Measurements from ENCODE around the gene LRRC59. TPM values are rescaled to one million over a fixed set of nuclear protein-coding genes. Genes with fewer than 3 reads are reported as not detected.

The LRRC59 gene
- total and polyA plus RNA-seq, 2 of the 13 experiments (the other 11 are each of a cell fraction or from before 2014, with no cell fraction given), result 87.3 to 222 TPM

DNA sequence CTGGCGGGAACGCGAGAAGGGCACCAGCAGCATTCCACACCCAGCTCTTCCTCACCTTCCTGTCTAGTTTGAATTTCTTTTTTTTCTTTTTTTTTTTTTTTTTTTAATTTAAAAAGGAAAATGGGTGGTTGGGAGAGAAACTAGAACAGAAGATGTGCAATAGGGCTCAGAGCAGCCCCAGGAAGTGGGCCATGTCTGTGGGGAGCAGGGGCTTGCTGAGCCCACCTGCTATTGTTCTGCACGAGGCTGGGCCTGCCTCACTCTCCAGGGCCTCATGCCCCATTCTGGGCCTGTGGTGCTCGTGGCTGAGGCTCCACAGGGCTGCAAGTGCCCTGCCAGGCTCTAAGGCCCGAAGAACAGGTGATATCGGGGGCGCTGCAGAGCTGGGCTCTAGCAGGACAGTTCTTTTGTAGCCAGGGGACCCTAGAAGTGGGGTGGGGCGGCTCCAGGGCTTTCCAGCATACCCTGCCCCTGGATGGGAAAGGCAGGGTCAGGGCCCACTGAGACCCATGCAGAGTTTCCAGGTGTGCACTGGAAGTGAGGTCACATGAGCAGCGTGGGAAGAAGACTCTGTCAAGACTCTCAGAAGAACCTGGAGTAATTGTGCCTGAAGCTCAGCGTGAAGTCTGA is 36.7 kb downstream of the LRRC59 start:
- ATAC-seq (no peak), FAIRE-seq (no peak), DNase-seq (ENCODE audit: low spot score) (no peak)
- in situ Hi-C loops (cut with HindIII; ENCODE audit: extremely low pct_ligation_motif_present, low pct_unique_long_range_greater_than_20kb) (no loop called here), intact Hi-C loops (cut with micrococcal nuclease; ENCODE audit: unreplicated experiment) (no loop called here)
- BruUV-seq (replicated peaks), result no TSS peak
- Histone ChIP-seq H4K20me1 (ENCODE audit: insufficient read depth, low read length) (no peaks in the 10 kb centered on the region), H3K9ac (ENCODE audit: insufficient read depth, low read depth, low read length) (no peak overlapping the region), H3K4me2 (ENCODE audit: low read depth, low read length) (no peak overlapping the region), H3K27ac (ENCODE audit: extremely low read length, insufficient read depth, low read length) (no peak overlapping the region), H2AFZ (ENCODE audit: low read length) (no peak overlapping the region), H3K4me3 (replicated peaks in 1 of 3; ENCODE audit: insufficient read depth in 1 of 3, low read depth in 2 of 3, low read length in 3 of 3) (no peak overlapping the region), H3K36me3 (replicated peaks in 1 of 2; ENCODE audit: control insufficient read depth in 1 of 2, insufficient read depth in 2 of 2, low read length in 2 of 2) (peaks cover 20 to 39% of the 10 kb centered on the region in 2 experiments), H3K79me2 (ENCODE audit: insufficient read depth, low read length) (no peaks in the 10 kb centered on the region), H3K9me3 (ENCODE audit: low read length) (no peaks in the 10 kb centered on the region), H3K4me1 (ENCODE audit: insufficient read depth, low read length) (peaks cover 44% of the 10 kb centered on the region), H3K27me3 (ENCODE audit: control insufficient read depth in 1 of 2, insufficient read depth in 2 of 2, low read length in 2 of 2) (no peaks in the 10 kb centered on the region)
- TF ChIP-seq AGO2 (optimal IDR thresholded peaks at IDR 0.05; ENCODE audit: low read depth, low read length) (peak; percentile 34), ZNF558 (CRISPR knock-in tag; IDR thresholded peaks at IDR 0.05; ENCODE audit: borderline replicate concordance) (no peak)
- ChIA-PET POLR2A (interaction anchor here (1.9 to 2.4 kb wide), 4 partner anchors 11 to 99 kb away, joined by 5 to 21 read pairs (median 9); partner anchors contain the start of gene XYLT2), CTCF (ENCODE audit: low intra/inter-chr PET ratio, low total read pairs) (no interaction called here)
- 98% methylated on average over 11 of the region's 11 CpGs for WGBS (ENCODE audit: low lambda C conversion rate)

DNA sequence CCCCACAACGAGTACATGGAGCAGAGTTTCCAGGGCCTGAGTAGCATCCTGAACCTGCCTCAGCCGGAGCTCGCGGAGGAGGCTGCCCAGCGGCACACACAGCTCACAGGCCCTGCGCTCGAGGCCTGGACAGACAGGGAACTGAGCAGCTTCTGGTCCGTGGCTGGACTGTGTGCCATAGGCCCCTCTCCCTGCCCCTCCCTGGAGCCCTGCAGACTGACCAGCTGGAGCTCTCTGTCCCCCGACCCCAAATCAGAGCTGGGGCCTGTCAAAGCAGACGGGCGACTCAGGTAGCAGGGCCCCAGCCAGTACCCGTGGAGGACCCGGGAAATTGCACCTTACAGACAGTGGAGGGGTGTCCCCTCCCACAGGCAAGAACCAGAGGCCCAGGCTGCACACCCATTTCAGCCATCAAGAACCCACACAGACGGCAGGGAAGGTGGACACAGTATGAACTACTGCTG is 37.3 kb downstream of the LRRC59 start:
- H2AFZ ChIP-seq (ENCODE audit: low read length), result no peak overlapping the region
- no peaks in the 10 kb centered on the region for H3K79me2 ChIP-seq (ENCODE audit: insufficient read depth, low read length)
- ChIA-PET POLR2A (interaction anchor here (0.8 to 1.9 kb wide), 4 partner anchors 11 to 38 kb away, joined by 3 to 6 read pairs (median 4); partner anchors contain the start of gene XYLT2), CTCF (ENCODE audit: low intra/inter-chr PET ratio, low total read pairs) (no interaction called here)
- H3K27me3 ChIP-seq (ENCODE audit: control insufficient read depth in 1 of 2, insufficient read depth in 2 of 2, low read length in 2 of 2), result no peaks in the 10 kb centered on the region
- ATAC-seq, result no peak
- H3K36me3 ChIP-seq (replicated peaks in 1 of 2; ENCODE audit: control insufficient read depth in 1 of 2, insufficient read depth in 2 of 2, low read length in 2 of 2), result peaks cover 25 to 39% of the 10 kb centered on the region in 2 experiments
- DNase-seq (ENCODE audit: low spot score), result no peak
- H3K27ac ChIP-seq (ENCODE audit: extremely low read length, insufficient read depth, low read length), result no peak overlapping the region
- peaks cover 44% of the 10 kb centered on the region for H3K4me1 ChIP-seq (ENCODE audit: insufficient read depth, low read length)
- H3K9me3 ChIP-seq (ENCODE audit: low read length), result no peaks in the 10 kb centered on the region
- intact Hi-C loops (cut with micrococcal nuclease; ENCODE audit: unreplicated experiment) (no loop called here), in situ Hi-C loops (cut with HindIII; ENCODE audit: extremely low pct_ligation_motif_present, low pct_unique_long_range_greater_than_20kb) (no loop called here)
- no peak for FAIRE-seq
- WGBS (ENCODE audit: low lambda C conversion rate), result 97% methylated on average over 4 of the region's 14 CpGs
- no peak overlapping the region for H3K4me3 ChIP-seq (replicated peaks in 1 of 3; ENCODE audit: insufficient read depth in 1 of 3, low read depth in 2 of 3, low read length in 3 of 3)
- H3K9ac ChIP-seq (ENCODE audit: insufficient read depth, low read depth, low read length), result no peak overlapping the region
- BruUV-seq (replicated peaks), result no TSS peak
- H4K20me1 ChIP-seq (ENCODE audit: insufficient read depth, low read length), result no peaks in the 10 kb centered on the region
- H3K4me2 ChIP-seq (ENCODE audit: low read depth, low read length), result no peak overlapping the region
- TF ChIP-seq, protein P1, sequence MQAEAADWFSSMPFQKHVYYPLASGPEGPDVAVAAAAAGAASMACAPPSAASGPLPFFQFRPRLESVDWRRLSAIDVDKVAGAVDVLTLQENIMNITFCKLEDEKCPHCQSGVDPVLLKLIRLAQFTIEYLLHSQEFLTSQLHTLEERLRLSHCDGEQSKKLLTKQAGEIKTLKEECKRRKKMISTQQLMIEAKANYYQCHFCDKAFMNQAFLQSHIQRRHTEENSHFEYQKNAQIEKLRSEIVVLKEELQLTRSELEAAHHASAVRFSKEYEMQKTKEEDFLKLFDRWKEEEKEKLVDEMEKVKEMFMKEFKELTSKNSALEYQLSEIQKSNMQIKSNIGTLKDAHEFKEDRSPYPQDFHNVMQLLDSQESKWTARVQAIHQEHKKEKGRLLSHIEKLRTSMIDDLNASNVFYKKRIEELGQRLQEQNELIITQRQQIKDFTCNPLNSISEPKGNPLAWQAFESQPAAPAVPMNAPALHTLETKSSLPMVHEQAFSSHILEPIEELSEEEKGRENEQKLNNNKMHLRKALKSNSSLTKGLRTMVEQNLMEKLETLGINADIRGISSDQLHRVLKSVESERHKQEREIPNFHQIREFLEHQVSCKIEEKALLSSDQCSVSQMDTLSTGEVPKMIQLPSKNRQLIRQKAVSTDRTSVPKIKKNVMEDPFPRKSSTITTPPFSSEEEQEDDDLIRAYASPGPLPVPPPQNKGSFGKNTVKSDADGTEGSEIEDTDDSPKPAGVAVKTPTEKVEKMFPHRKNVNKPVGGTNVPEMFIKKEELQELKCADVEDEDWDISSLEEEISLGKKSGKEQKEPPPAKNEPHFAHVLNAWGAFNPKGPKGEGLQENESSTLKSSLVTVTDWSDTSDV (CRISPR knock-in tag; IDR thresholded peaks at IDR 0.05), result 0 out of 2 replicates have a peak, but pooled peaks have one; percentile 21
- TF ChIP-seq ZMYM4 (CRISPR knock-in tag; IDR thresholded peaks at IDR 0.05), result no peak
- TF ChIP-seq AGO2 (optimal IDR thresholded peaks at IDR 0.05; ENCODE audit: low read depth, low read length), result peak; percentile 88
- no peak for TF ChIP-seq ZNF180 (CRISPR knock-in tag; IDR thresholded peaks at IDR 0.05; ENCODE audit: borderline replicate concordance, low read depth)
- TF ChIP-seq, protein P2, sequence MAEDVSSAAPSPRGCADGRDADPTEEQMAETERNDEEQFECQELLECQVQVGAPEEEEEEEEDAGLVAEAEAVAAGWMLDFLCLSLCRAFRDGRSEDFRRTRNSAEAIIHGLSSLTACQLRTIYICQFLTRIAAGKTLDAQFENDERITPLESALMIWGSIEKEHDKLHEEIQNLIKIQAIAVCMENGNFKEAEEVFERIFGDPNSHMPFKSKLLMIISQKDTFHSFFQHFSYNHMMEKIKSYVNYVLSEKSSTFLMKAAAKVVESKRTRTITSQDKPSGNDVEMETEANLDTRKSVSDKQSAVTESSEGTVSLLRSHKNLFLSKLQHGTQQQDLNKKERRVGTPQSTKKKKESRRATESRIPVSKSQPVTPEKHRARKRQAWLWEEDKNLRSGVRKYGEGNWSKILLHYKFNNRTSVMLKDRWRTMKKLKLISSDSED (CRISPR knock-in tag; IDR thresholded peaks at IDR 0.05), result no peak
- TF ChIP-seq, protein P3, sequence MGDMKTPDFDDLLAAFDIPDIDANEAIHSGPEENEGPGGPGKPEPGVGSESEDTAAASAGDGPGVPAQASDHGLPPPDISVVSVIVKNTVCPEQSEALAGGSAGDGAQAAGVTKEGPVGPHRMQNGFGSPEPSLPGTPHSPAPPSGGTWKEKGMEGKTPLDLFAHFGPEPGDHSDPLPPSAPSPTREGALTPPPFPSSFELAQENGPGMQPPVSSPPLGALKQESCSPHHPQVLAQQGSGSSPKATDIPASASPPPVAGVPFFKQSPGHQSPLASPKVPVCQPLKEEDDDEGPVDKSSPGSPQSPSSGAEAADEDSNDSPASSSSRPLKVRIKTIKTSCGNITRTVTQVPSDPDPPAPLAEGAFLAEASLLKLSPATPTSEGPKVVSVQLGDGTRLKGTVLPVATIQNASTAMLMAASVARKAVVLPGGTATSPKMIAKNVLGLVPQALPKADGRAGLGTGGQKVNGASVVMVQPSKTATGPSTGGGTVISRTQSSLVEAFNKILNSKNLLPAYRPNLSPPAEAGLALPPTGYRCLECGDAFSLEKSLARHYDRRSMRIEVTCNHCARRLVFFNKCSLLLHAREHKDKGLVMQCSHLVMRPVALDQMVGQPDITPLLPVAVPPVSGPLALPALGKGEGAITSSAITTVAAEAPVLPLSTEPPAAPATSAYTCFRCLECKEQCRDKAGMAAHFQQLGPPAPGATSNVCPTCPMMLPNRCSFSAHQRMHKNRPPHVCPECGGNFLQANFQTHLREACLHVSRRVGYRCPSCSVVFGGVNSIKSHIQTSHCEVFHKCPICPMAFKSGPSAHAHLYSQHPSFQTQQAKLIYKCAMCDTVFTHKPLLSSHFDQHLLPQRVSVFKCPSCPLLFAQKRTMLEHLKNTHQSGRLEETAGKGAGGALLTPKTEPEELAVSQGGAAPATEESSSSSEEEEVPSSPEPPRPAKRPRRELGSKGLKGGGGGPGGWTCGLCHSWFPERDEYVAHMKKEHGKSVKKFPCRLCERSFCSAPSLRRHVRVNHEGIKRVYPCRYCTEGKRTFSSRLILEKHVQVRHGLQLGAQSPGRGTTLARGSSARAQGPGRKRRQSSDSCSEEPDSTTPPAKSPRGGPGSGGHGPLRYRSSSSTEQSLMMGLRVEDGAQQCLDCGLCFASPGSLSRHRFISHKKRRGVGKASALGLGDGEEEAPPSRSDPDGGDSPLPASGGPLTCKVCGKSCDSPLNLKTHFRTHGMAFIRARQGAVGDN (CRISPR knock-in tag; IDR thresholded peaks at IDR 0.05), result 0 out of 2 replicates have a peak, but pooled peaks have one; percentile 18
- no peak for TF ChIP-seq GATAD1 (CRISPR knock-in tag; IDR thresholded peaks at IDR 0.05)

Data from HepG2 (cell line).